ENCODE results near the gene TAGAP. TPM values are rescaled to one million over a fixed set of nuclear protein-coding genes. Genes with fewer than 3 reads are reported as not detected.
"Not testable (repeated sequence)": the region's sequence is repeated elsewhere in the genome, so short reads cannot be mapped to it uniquely, and the experiment has no call there.

Gene TAGAP
- total RNA-seq, 2 donors from 2014 or later: 1.1 to 2.3 TPM

DNA sequence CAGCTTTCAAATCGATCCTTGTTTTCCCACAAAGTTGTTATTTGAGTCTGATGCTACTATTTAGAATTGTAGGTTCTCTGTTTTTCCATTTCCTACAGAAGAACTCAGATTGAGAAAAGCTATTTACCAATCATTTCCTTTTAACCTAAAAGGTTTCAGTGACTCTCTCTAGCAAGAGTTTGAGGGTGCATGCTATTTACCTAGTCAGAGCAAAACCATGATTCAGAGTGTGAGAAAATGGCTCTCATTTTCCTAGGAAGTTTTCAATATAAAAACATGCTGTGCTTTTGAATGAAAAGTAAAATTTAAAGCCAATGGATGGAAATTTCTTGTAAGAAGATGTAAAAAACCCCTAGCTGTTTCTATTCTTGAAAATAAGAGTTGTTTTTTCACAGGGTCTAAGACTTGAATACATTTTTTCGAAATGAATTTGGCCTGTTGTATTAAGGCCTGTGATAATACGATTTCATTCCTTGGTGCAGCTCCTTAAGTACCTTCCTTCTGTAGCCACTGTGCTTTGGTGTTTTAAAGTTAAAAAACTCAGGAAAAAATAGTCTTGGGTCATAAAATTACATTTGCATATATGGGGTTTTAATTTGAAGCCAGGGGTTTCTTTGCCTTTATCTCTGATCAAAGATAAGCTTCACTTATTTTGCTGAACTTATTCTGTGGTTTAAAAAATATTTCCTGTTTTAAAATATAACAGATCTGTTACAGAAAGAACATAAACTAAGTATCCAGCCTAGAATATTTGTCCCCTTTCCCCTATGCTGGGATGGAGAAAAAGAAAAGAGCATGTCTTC is 26.8 kb downstream of the TAGAP start:
- H3K27me3 ChIP-seq: no peaks in the 10 kb centered on the region
- no peaks in the 10 kb centered on the region for H3K9me3 ChIP-seq
- H3K9ac ChIP-seq (ENCODE audit: low read depth in 2 of 2, low read length in 2 of 2): no peak overlapping the region
- TF ChIP-seq, protein P1, sequence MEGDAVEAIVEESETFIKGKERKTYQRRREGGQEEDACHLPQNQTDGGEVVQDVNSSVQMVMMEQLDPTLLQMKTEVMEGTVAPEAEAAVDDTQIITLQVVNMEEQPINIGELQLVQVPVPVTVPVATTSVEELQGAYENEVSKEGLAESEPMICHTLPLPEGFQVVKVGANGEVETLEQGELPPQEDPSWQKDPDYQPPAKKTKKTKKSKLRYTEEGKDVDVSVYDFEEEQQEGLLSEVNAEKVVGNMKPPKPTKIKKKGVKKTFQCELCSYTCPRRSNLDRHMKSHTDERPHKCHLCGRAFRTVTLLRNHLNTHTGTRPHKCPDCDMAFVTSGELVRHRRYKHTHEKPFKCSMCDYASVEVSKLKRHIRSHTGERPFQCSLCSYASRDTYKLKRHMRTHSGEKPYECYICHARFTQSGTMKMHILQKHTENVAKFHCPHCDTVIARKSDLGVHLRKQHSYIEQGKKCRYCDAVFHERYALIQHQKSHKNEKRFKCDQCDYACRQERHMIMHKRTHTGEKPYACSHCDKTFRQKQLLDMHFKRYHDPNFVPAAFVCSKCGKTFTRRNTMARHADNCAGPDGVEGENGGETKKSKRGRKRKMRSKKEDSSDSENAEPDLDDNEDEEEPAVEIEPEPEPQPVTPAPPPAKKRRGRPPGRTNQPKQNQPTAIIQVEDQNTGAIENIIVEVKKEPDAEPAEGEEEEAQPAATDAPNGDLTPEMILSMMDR (IDR thresholded peaks at IDR 0.05): no peak
- H3K4me3 ChIP-seq: no peak overlapping the region
- no peak overlapping the region for H3K27ac ChIP-seq
- intact Hi-C loops (cut with DNase I): no loop called here
- no peaks in the 10 kb centered on the region for H3K4me1 ChIP-seq
- no peak for DNase-seq
- H3K36me3 ChIP-seq: no peaks in the 10 kb centered on the region

DNA sequence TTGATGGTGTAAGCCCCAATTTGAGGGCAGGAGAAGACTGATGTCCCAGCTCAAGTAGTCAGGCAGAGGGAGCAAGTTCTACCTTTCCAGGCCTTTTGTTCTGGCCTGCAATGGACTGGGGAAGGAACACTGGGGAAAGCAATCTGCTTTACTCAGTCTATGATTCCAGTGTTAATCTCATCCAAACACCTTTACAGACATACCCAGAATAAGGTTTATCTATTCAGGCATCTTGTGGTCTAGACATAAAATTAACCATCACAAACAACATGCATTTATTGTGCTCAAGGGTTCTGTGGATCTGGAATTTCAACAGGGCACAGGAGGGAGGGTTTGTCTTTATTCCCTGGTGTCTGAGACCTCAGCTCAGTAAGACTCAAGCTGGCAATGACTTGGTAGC is 30.4 kb downstream of the TAGAP start:
- Histone ChIP-seq H3K9me3 (no peaks in the 10 kb centered on the region), H3K4me1 (no peaks in the 10 kb centered on the region), H3K27me3 (no peaks in the 10 kb centered on the region), H3K27ac (no peak overlapping the region), H3K36me3 (no peaks in the 10 kb centered on the region), H3K4me3 (no peak overlapping the region), H3K9ac (ENCODE audit: low read depth in 2 of 2, low read length in 2 of 2) (no peak overlapping the region)
- TF ChIP-seq, protein P1 (IDR thresholded peaks at IDR 0.05): no peak
- intact Hi-C loops (cut with DNase I): no loop called here
- no peak for DNase-seq

DNA sequence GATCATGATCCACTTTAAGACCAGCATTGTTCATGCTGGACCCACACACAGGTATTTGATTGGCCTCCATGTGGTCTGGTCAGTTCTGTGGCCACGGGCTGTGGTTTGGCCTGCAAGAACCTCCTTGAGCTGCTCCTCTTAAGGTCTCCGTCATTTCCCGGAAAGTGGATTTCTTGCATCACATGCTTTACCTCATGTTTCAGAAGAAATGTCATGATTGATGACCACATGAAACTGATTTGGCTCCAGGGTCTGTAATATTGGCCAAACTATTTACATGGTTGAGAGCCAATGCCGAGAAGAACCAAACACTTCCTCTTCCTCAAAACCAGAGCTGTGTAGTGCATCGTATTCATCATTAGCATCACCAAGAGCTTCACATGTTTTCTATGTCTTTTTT is 31.6 kb downstream of the TAGAP start:
- no peaks in the 10 kb centered on the region for H3K9me3 ChIP-seq
- no peaks in the 10 kb centered on the region for H3K36me3 ChIP-seq
- H3K9ac ChIP-seq (ENCODE audit: low read depth in 2 of 2, low read length in 2 of 2): no peak overlapping the region
- no peaks in the 10 kb centered on the region for H3K4me1 ChIP-seq
- TF ChIP-seq, protein P1 (IDR thresholded peaks at IDR 0.05): no peak
- H3K27ac ChIP-seq: no peak overlapping the region
- H3K27me3 ChIP-seq: no peaks in the 10 kb centered on the region
- DNase-seq: no peak
- no peak overlapping the region for H3K4me3 ChIP-seq
- intact Hi-C loops (cut with DNase I): no loop called here

DNA sequence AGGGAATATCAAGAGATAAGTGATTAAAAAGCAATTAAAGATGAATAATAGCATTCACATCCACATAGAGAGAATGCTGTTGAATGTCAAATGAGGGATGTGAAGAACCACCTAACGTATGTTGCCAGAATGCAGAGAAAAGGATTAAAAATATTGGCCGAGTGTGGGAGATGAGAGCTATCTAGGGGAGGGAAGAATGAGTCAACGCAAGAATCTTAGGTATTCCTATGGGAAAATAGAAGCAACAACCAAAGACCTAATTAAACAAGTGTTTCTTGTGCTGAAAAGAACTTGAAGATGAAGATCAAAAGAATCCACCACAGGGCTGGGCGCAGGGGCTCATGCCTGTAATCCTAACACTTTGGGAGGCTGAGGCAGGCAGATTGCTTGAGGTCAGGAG is 32.6 kb downstream of the TAGAP start:
- intact Hi-C loops (cut with DNase I): no loop called here

DNA sequence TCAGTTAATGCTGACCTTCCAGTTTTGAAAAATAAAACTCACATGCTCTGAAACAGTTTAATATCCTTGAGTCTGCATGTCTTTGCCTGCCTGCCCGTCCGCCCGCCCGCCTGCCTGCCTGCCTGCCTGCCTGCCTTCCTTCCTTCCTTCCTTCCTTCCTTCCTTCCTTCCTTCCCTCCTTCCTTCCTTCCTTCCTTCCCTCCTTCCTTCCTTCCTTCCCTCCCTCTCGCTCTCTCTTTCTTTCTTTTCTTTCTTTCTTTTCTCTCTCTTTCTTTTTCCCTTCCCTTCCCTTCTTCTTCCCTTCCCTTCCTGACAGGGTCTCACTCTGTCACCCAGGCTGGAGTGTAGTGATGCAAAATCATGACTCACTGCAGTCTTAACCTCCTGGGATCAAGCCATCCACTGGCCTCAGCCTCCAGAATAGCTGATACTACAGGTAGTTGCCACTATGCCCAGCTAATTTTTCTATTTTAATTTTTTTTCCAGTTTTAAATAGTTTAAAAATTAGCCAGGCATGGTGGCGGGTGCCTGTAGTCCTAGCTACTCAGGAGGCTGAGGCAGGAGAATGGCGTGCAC is 34.7 kb downstream of the TAGAP start:
- H3K9ac ChIP-seq (ENCODE audit: low read depth in 2 of 2, low read length in 2 of 2); intact Hi-C loops (cut with DNase I); H3K27ac ChIP-seq; H3K4me3 ChIP-seq; H3K36me3 ChIP-seq; DNase-seq; H3K4me1 ChIP-seq; H3K9me3 ChIP-seq; H3K27me3 ChIP-seq: not testable (repeated sequence)

More for the DNA sequence above, 32.6 kb downstream of the TAGAP start:
- Histone ChIP-seq H3K9me3 (no peaks in the 10 kb centered on the region), H3K27me3 (no peaks in the 10 kb centered on the region), H3K9ac (ENCODE audit: low read depth in 2 of 2, low read length in 2 of 2) (no peak overlapping the region), H3K27ac (no peak overlapping the region), H3K4me1 (no peaks in the 10 kb centered on the region), H3K4me3 (no peak overlapping the region), H3K36me3 (no peaks in the 10 kb centered on the region)
- DNase-seq: no peak
- TF ChIP-seq, protein P1 (IDR thresholded peaks at IDR 0.05): no peak
